Type B pancreatic cell (in vitro differentiated cells): Measurements from ENCODE around the gene CYP2E1. TPM values are rescaled to one million over a fixed set of nuclear protein-coding genes. Genes with fewer than 3 reads are reported as not detected.

ENCODE experiments used
- DNase-seq: peaks from one replicate; pipeline ENCODE4 v3.0.0; 2021; ENCODE audit warnings: mixed read lengths; ENCODE audit not compliant: unreplicated experiment; ENCODE audit errors: extremely low spot score
- H3K27ac Mint-ChIP-seq: 2 replicates; pipeline ENCODE4 v1.8.0; 2021; ENCODE audit warnings: mild to moderate bottlenecking, mixed read lengths
- H3K27me3 Mint-ChIP-seq: 2 replicates; pipeline ENCODE4 v1.8.0; 2021; ENCODE audit warnings: mixed read lengths
- H3K36me3 Mint-ChIP-seq: 2 replicates; pipeline ENCODE4 v1.8.0; 2021; ENCODE audit warnings: mixed read lengths
- H3K4me1 Mint-ChIP-seq: one replicate; pipeline ENCODE4 v1.8.0; 2021; ENCODE audit warnings: mixed read lengths; ENCODE audit not compliant: unreplicated experiment
- H3K4me3 Mint-ChIP-seq: 2 replicates; pipeline ENCODE4 v1.8.0; 2021; ENCODE audit warnings: mild to moderate bottlenecking, mixed read lengths
- H3K9me3 Mint-ChIP-seq: 2 replicates; pipeline ENCODE4 v1.8.0; 2021; ENCODE audit warnings: mixed read lengths
- CTCF ChIP-seq: fragments of 200-600 bp; sonication (generic); conservative IDR thresholded peaks from 2 replicates; pipeline ENCODE4 v1.5.0; 2021; ENCODE audit warnings: antibody characterized with exemption, mild to moderate bottlenecking
- long read RNA-seq: library from polyadenylated mRNA; unstranded; transcript quantifications from one replicate; pipeline ENCODE4 v2.0.0, GENCODE V29; 2020
- total RNA-seq: library from RNA; stranded (reverse); gene quantifications from 2 replicates; pipeline ENCODE4 v1.2.1, GENCODE V29; 2021; ENCODE audit warnings: low replicate concordance

CYP2E1 gene
- 0.53 and 0.62 TPM in 2 replicates for total RNA-seq
- long read RNA-seq, result 0 reads

GRCh38 chr10:133526957-133527588 is at the start of gene CYP2E1:
CYP2E1 (plus strand) TSS chr10:133527363; CDS start chr10:133527396, 33 bp downstream.
- Mint-ChIP-seq H3K4me3 (no peak within 1 kb of the TSS), H3K27ac (no peak within 1 kb of the TSS)

GRCh38 chr10:133481086-133481643 is 46.0 kb upstream of the CYP2E1 start:
- no peak overlapping the region for H3K4me3 Mint-ChIP-seq
- H3K27me3 Mint-ChIP-seq, result no peaks in the 10 kb centered on the region
- no peak for DNase-seq
- no peak overlapping the region for H3K27ac Mint-ChIP-seq
- H3K9me3 Mint-ChIP-seq, result no peaks in the 10 kb centered on the region
- H3K4me1 Mint-ChIP-seq, result no peaks in the 10 kb centered on the region
- TF ChIP-seq CTCF, result no peak
- H3K36me3 Mint-ChIP-seq, result no peaks in the 10 kb centered on the region

More at GRCh38 chr10:133526957-133527588, at the start of gene CYP2E1:
- H3K27me3 Mint-ChIP-seq, result no peaks in the 10 kb centered on the region
- no peak for TF ChIP-seq CTCF
- no peaks in the 10 kb centered on the region for H3K36me3 Mint-ChIP-seq
- H3K9me3 Mint-ChIP-seq, result no peaks in the 10 kb centered on the region
- no peaks in the 10 kb centered on the region for H3K4me1 Mint-ChIP-seq
- DNase-seq, result no peak

- no peaks in the 10 kb centered on the region for H3K27me3 Mint-ChIP-seq
- H3K36me3 Mint-ChIP-seq, result no peaks in the 10 kb centered on the region
- DNase-seq, result no peak
- no peaks in the 10 kb centered on the region for H3K4me1 Mint-ChIP-seq
- H3K9me3 Mint-ChIP-seq, result no peaks in the 10 kb centered on the region
- TF ChIP-seq CTCF, result no peak
- H3K27ac Mint-ChIP-seq, result no peak overlapping the region
- no peak overlapping the region for H3K4me3 Mint-ChIP-seq
These were observed 45.5 kb upstream of the CYP2E1 start for GRCh38 chr10:133481657-133482056.

- H3K9me3 Mint-ChIP-seq, result no peaks in the 10 kb centered on the region
- H3K4me1 Mint-ChIP-seq, result no peaks in the 10 kb centered on the region
- TF ChIP-seq CTCF, result no peak
- H3K27me3 Mint-ChIP-seq, result no peaks in the 10 kb centered on the region
- H3K4me3 Mint-ChIP-seq, result no peak overlapping the region
- DNase-seq, result no peak
- H3K27ac Mint-ChIP-seq, result no peak overlapping the region
- H3K36me3 Mint-ChIP-seq, result no peaks in the 10 kb centered on the region
These were observed 42.3 kb upstream of the CYP2E1 start for GRCh38 chr10:133484818-133485217.

- H3K36me3 Mint-ChIP-seq, result no peaks in the 10 kb centered on the region
- no peaks in the 10 kb centered on the region for H3K4me1 Mint-ChIP-seq
- H3K27ac Mint-ChIP-seq, result no peak overlapping the region
- no peaks in the 10 kb centered on the region for H3K27me3 Mint-ChIP-seq
- no peak overlapping the region for H3K4me3 Mint-ChIP-seq
- H3K9me3 Mint-ChIP-seq, result peaks cover 4% of the 10 kb centered on the region
- no peak for TF ChIP-seq CTCF
- no peak for DNase-seq
These were observed 40.1 kb upstream of the CYP2E1 start for GRCh38 chr10:133487085-133487484.
